Right cardiac atrium (tissue), 5 donors: Measurements from ENCODE around the gene CCDC57. TPM values are rescaled to one million over a fixed set of nuclear protein-coding genes. Genes with fewer than 3 reads are reported as not detected.
"Not testable (repeated sequence)": the region's sequence is repeated elsewhere in the genome, so short reads cannot be mapped to it uniquely, and the experiment has no call there.

Source experiments
- ATAC-seq, 2 donors: fragments of 200-7000 bp; cut with Tn5 transposase; one replicate each; pipeline versions ENCODE4 v1.8.0 to v1.9.1; 2020; ENCODE audit warnings: moderate library complexity in 2 of 2, mild to moderate bottlenecking in 1 of 2
- DNase-seq, 3 donors: peaks; one replicate each; pipeline ENCODE4 v3.0.0-alpha.2; 2020
- H3K27ac ChIP-seq: one replicate; pipeline ENCODE4 v1.5.1; 2013; ENCODE audit warnings: mild to moderate bottlenecking, low read length, control low read depth, moderate library complexity
- H3K27me3 ChIP-seq: one replicate; pipeline ENCODE4 v1.6.1; 2013; ENCODE audit not compliant: control insufficient read depth, insufficient read depth
- H3K4me1 ChIP-seq: one replicate; pipeline ENCODE4 v1.6.1; 2013; ENCODE audit warnings: low read length; ENCODE audit not compliant: control insufficient read depth, insufficient read depth
- H3K4me3 ChIP-seq: one replicate; pipeline ENCODE4 v1.5.1; 2013; ENCODE audit warnings: low read length, control low read depth
- H3K9me3 ChIP-seq: one replicate; pipeline ENCODE4 v1.6.1; 2013; ENCODE audit warnings: low read length; ENCODE audit not compliant: control insufficient read depth
- WGBS: extraction: QIAGEN DNeasy Blood & Tissue Kit; methylation state at CpG from one replicate; pipeline ENCODE4 v1.1.7; 2013; 5-methylcytosine and 5-hydroxymethylcytosine counted together
- intact Hi-C, 4 donors: fragments of 100-400 bp; cut with DNase I; formaldehyde crosslinking; loops; one replicate each; pipeline versions ENCODE4 v1.11.0 to v1.14.0; 2022 to 2023
- polyA plus RNA-seq: library from polyadenylated mRNA; stranded (reverse); fragments of 200-250 nt; gene quantifications from one replicate; pipeline ENCODE4 v1.2.3, GENCODE V29; 2013
- total RNA-seq, 4 donors: library from RNA; stranded (reverse); fragmentation: NEBNext Ultra II Directional; extraction: Animal tissue kit (Norgen Biotek cat#: 25700); gene quantifications; one replicate each; pipeline ENCODE4 v1.2.1, GENCODE V29; 2021
- donor health status: healthy with polysubstance abuse.
- donor health status: DM: no; HTN: yes; CAD: no.
- donor health status: DM: no; HTN: no; CAD: no.
- donor health status: DM: no; HTN: yes; CAD: no; lungs with severe emphysema.
- donor health status: DM: yes; HTN: yes; CAD: no.

The CCDC57 gene
- total and polyA plus RNA-seq, 5 donors: 12.1 to 17.3 (median 16.2) TPM

DNA sequence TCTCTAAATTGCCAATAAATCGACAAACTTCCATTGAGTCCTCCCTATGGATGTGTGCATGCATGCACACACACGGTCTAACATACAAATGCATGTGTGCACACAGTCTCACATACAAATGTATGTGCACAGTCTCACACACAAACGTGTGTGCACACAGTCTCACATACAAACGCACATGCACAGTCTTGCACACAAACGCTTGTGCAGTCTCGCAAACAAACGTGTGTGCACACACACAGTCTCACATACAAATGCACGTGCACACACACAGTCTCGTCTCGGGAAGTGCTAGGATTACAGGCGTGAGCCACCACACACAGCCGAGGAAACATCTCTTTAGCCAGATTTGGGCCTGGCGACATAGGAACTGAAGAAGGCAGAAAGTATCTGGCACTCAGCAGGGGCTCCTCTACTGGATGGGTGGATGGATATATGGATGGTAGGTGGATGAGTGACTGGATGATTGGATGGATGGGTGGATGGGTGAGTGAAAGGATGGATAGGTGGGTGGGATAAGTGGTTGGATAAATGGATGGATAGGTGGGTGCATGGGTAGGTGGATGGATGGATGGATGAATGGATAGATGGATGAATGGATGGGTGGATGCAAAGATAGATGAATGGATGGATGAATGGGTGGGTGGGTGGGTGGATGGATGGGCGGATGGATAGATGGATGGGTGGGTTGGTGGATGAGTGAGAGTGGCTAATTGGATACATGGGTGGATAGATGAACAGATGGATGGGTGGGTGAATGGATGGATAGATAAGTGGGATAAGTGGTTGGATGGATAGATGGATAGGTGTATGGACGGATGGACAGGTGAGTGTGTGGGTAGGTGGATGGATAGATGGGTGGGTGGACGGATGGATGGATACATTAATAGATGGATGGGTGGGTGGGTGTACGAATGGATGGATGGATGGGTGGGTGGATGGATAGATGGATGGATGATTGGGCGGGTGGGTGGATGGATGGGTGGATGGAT lies 65.7 kb downstream of the CCDC57 start:
- no peak for DNase-seq
- Histone ChIP-seq H3K9me3 (no peaks in the 10 kb centered on the region), H3K27ac (no peak overlapping the region), H3K4me3 (no peak overlapping the region), H3K27me3 (no peaks in the 10 kb centered on the region), H3K4me1 (no peaks in the 10 kb centered on the region)
- no peak for ATAC-seq
- intact Hi-C loops: no loop called here
- 88% methylated on average over 18 of the region's 18 CpGs for WGBS

DNA sequence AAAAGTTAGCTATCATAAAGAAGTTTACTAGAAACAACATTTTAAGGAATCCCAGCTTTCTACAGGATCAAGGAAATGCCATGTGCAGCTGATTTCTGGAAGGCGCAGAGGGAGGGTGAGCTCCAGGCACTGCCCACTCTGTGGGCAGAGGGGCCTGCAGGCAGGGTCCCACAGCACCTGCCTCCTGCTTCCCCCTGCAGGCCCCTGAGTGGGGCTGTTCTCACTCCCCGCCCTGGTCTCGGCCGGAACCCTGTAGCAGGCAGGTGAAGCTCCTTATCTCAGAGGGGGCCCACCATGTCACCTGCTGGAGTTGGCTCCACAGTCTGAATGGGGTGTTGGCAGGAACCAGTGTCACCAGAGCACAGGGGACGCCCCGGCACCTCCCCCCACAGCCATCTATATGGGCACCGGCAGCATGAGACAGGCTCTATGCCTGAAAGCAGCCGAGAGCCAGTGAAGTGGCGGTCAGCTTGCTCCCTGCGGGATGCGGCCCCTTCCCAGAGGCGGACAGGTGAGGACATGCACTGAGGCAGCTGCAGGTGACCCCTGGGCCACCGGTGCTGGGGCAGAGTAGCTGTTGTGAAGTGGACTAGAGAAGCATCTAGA lies 67.0 kb downstream of the CCDC57 start:
- WGBS: 93% methylated on average over 13 of the region's 13 CpGs
- intact Hi-C loops: no loop called here
- Histone ChIP-seq H3K9me3 (no peaks in the 10 kb centered on the region), H3K4me3 (no peak overlapping the region), H3K4me1 (no peaks in the 10 kb centered on the region), H3K27ac (no peak overlapping the region), H3K27me3 (no peaks in the 10 kb centered on the region)
- DNase-seq (no peak), ATAC-seq (no peak)

DNA sequence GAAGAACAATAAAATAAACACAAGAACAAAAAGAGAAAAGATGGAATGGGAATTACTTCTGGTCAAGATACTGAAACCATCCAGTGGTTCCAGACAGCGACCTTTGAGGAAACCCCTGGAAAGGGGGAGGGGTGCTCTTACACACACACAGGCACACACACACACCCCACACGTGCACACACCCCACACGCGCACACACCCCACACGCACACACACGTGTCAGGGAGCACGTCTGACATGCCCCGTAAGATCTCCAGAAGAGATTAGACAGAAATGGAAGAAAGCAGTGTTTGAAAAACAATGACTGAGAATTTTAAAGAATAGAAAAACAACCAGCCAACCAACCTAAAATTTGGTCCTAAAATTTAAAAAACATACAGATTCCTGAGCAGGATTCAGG lies 69.3 kb downstream of the CCDC57 start:
- no peak overlapping the region for H3K4me3 ChIP-seq
- H3K4me1 ChIP-seq: no peaks in the 10 kb centered on the region
- no peaks in the 10 kb centered on the region for H3K9me3 ChIP-seq
- intact Hi-C loops: loop anchor here in 1 of 4 donors (2.0 kb wide), 1 partner anchor 15 kb away; no protein-coding TSS in a partner anchor
- H3K27me3 ChIP-seq: no peaks in the 10 kb centered on the region
- DNase-seq (no peak), ATAC-seq (no peak)
- H3K27ac ChIP-seq: no peak overlapping the region
- 85% methylated on average over 8 of the region's 8 CpGs for WGBS

DNA sequence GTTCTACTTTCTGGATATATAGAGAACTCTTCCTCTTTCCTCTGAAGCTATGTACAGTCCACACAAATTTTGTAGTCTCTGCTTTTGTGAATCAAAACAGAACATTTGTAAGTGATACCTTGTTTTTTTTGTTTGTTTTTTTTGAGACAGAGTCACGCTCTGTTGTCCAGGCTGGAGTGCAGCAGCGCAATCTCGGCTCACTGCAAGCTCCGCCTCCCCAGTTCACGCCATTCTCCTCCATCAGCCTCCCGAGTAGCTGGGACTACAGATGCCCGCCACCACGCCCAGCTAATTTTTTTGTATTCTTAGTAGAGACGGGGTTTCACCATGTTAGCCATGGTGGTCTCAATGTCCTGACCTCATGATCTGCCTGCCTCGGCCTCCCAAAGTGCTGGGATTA lies 72.7 kb downstream of the CCDC57 start:
- H3K27ac ChIP-seq, H3K4me1 ChIP-seq, intact Hi-C loops, H3K9me3 ChIP-seq, H3K4me3 ChIP-seq, DNase-seq, ATAC-seq, H3K27me3 ChIP-seq: not testable (repeated sequence)
- 93% methylated on average over 10 of the region's 10 CpGs for WGBS

DNA sequence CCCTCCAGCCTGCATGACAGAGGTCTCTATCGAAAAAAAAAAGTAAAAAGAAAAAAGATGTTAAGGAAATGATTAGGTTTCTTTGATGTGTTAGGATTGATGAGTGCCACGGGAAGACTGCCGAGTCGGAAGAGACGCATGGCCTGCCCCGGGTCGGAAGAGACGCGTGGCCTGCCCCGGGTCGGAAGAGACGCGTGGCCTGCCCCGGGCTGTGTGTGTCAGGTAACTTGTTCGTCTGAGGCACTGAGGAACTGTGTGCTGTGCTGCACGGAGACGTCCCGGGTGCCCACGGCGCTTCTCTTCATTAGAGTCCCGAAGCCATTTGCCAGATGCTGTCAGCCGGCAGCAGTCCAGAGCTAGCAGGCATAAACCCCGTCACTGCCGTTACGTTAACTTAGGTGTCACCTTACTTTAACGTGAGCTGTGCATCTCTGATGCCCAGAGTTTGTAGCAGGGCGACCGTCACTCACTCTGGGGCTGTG lies 74.1 kb downstream of the CCDC57 start:
- H3K4me1 ChIP-seq: no peaks in the 10 kb centered on the region
- WGBS: 92% methylated on average over 28 of the region's 28 CpGs
- H3K27me3 ChIP-seq: no peaks in the 10 kb centered on the region
- ATAC-seq (no peak), DNase-seq (no peak)
- intact Hi-C loops: no loop called here
- H3K27ac ChIP-seq: no peak overlapping the region
- H3K4me3 ChIP-seq: no peak overlapping the region
- no peaks in the 10 kb centered on the region for H3K9me3 ChIP-seq

DNA sequence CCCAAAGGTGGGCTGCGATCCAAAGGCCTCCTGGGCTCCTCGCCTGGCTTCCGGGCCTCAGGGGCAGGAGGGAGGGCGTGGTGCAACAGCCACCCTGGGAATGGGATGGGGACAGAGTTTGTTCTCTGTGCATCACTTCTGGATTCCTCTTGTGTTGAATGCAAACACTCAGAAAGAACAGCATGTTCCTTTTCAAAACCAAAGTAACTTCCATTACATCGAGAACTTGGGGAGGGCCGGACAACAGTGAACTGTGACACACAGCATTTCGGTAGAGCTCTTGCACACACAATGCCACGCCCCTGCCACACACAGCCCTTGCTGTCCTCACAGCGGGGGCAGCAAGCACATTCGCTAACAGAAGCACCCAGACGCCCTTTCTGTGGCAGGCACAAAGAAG lies 78.5 kb downstream of the CCDC57 start:
- H3K27ac ChIP-seq: no peak overlapping the region
- 91% methylated on average over 11 of the region's 11 CpGs for WGBS
- DNase-seq: peak in 2 of 3 donors; percentile 46 to 52

DNA sequence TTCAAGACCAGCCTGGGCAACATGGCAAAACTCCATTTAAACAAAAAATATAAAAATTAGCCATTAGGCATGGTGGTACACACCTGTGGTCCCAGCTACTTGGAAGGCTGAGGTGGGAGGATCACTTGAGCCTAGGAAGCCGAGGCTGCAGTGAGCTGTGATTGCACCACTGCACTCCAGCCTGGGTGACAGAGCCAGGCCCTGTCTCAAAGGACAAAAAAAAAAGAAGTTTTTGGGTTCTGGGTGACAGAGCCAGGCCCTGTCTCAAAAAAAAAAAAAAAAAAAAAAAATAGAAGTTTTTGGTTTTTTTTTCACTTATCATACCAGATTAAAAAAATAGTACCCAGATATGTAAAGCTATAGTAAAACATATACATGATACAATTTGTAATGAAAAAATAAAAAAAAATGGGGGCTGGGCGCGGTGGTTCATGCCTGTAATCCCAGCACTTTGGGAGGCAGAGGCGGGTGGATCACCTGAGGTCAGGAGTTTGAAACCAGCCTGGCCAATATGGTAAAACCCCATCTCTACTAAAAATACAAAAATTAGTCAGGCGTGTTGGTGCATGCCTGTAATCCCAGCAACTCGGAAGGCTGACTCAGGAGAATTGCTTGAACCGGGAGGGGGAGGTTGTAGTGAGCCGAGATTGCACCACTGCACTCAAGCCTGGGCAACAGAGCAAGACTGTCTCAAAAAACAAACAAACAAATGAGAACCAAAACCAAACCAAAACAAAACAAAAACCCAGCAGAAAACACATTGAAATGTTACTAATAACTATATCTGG lies 79.3 kb downstream of the CCDC57 start:
- intact Hi-C loops, H3K4me1 ChIP-seq, H3K27ac ChIP-seq, H3K9me3 ChIP-seq, ATAC-seq, H3K4me3 ChIP-seq, H3K27me3 ChIP-seq: not testable (repeated sequence)
- DNase-seq: peak in 1 of 3 donors; percentile 1
- WGBS: 81% methylated on average over 8 of the region's 8 CpGs

More for the DNA sequence above, 78.5 kb downstream of the CCDC57 start:
- Histone ChIP-seq H3K4me1 (no peaks in the 10 kb centered on the region), H3K4me3 (no peak overlapping the region), H3K9me3 (no peaks in the 10 kb centered on the region), H3K27me3 (no peaks in the 10 kb centered on the region)
- ATAC-seq: peak in 1 of 2 donors; percentile 60
- intact Hi-C loops: no loop called here

DNA sequence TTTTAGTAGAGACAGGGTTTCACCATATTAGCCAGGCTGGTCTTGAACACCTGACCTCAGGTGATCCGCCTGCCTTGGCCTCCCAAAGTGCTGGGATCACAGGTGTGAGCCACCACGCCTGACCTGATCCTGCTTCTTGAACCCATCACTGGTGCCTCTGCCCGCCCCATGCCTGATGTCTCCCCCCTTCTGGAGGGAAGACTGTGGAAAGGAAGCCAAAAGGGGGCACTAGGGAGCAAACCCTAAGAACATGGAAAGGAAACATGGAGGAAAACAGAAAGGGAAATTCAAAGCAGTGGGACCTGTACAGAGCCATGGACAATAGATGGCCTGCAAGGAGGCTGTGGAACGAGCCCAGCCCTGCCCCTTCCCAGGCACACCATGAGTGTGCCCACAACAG lies 83.5 kb downstream of the CCDC57 start:
- Histone ChIP-seq H3K27me3 (no peaks in the 10 kb centered on the region), H3K4me3 (no peak overlapping the region), H3K9me3 (no peaks in the 10 kb centered on the region), H3K27ac (no peak overlapping the region), H3K4me1 (no peaks in the 10 kb centered on the region)
- ATAC-seq (no peak), DNase-seq (peak in 1 of 3 donors; percentile 1)
- intact Hi-C loops: no loop called here
- WGBS: 96% methylated on average over 4 of the region's 4 CpGs

DNA sequence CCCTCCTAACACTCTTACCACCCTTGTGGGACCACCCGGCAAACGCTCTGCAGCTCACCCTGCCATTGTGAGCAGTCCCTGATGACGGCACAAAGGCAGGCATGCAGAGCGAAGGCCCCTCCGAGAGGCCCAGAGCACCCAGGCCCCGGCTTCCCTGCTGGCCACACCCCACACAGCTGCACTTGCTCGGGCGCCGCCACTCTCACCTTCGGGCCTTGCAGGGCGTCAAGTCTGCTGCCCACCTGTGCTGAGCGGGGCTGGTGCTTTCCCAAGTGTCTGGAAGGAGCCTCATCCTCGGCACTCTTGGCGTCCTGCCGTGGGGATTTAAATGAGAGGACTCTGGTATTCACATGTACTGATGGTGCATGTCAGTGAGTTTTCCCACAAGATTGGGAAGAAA lies 84.4 kb downstream of the CCDC57 start:
- 88% methylated on average over 15 of the region's 15 CpGs for WGBS

DNA sequence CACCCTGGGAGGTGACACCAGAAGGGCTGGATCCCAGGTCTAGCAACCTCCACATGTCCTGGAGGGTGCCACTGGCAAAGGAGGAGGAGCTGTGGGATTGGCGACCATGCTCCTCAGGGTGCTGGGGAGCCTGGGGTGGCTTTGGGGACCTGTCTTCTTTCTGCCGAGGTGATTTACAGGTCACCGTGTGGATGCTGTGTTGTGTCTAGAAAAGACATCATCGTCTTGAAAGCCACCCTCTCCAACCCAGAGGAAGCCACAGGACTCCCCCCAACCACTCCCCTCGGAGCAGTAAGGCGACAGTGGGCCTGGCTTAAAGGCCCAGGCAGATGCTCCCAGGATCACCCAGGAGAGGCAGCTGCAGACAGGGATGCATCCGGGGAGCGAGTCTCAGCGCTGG lies 84.9 kb downstream of the CCDC57 start:
- Histone ChIP-seq H3K4me1 (no peaks in the 10 kb centered on the region), H3K27me3 (no peaks in the 10 kb centered on the region), H3K9me3 (no peaks in the 10 kb centered on the region), H3K4me3 (no peak overlapping the region), H3K27ac (no peak overlapping the region)
- ATAC-seq (peak in 1 of 2 donors; percentile 35), DNase-seq (peak in 1 of 3 donors; percentile 27)
- intact Hi-C loops: no loop called here
- WGBS: 87% methylated on average over 9 of the region's 9 CpGs

More for the DNA sequence above, 84.4 kb downstream of the CCDC57 start:
- no peaks in the 10 kb centered on the region for H3K9me3 ChIP-seq
- no peaks in the 10 kb centered on the region for H3K27me3 ChIP-seq
- no peak overlapping the region for H3K4me3 ChIP-seq
- H3K4me1 ChIP-seq: no peaks in the 10 kb centered on the region
- ATAC-seq (no peak), DNase-seq (peak in 1 of 3 donors; percentile 56)
- intact Hi-C loops: no loop called here
- no peak overlapping the region for H3K27ac ChIP-seq

DNA sequence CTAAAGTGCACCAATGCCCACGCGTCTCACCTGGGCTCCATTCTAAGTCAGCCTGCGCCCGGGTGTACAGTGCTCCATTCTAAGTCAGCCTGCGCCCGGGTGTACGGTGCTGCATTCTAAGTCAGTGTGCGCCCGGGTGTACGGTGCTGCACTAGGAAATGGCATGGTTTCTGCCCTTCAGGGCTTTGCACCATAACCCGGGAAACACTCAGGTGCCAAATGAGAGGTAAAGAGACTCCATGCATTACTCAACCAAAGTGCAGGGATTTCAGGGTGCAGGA lies 85.4 kb downstream of the CCDC57 start:
- WGBS: 90% methylated on average over 11 of the region's 11 CpGs
- Histone ChIP-seq H3K9me3 (no peaks in the 10 kb centered on the region), H3K27me3 (no peaks in the 10 kb centered on the region), H3K27ac (no peak overlapping the region), H3K4me3 (no peak overlapping the region), H3K4me1 (no peaks in the 10 kb centered on the region)
- intact Hi-C loops: no loop called here
- ATAC-seq (no peak), DNase-seq (no peak)
